LNCAP (cell line): ENCODE measurements around the gene EXOC7.

Source experiments
- TF ChIP-seq, protein P1 (sequence below): fragments of 450-650 bp; IDR thresholded peaks from 2 replicates; pipeline ENCODE4 v1.5.1; 2017; ENCODE audit warnings: mild to moderate bottlenecking

EXOC7 gene

DNA sequence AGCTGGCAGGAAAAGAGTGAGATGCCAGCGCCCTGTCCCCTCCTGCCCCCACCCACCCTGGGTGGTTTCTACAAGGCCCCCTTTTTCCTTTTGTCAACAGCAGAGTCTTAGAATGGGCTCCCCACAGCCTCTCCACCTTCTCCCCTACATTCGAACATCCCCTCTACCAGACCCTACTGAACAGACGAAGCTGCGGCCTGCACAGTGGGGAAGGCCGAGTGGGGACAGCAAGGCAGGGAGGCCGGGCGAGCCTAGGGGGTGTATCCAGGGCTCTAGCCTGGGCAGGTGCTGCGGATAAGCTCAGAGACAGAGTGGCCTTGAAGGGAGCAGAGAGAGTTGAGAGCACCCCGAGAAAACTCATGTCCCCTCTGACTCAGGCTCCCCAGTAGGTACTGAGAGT lies 17.2 kb downstream of the EXOC7 start:
- TF ChIP-seq, protein P1, sequence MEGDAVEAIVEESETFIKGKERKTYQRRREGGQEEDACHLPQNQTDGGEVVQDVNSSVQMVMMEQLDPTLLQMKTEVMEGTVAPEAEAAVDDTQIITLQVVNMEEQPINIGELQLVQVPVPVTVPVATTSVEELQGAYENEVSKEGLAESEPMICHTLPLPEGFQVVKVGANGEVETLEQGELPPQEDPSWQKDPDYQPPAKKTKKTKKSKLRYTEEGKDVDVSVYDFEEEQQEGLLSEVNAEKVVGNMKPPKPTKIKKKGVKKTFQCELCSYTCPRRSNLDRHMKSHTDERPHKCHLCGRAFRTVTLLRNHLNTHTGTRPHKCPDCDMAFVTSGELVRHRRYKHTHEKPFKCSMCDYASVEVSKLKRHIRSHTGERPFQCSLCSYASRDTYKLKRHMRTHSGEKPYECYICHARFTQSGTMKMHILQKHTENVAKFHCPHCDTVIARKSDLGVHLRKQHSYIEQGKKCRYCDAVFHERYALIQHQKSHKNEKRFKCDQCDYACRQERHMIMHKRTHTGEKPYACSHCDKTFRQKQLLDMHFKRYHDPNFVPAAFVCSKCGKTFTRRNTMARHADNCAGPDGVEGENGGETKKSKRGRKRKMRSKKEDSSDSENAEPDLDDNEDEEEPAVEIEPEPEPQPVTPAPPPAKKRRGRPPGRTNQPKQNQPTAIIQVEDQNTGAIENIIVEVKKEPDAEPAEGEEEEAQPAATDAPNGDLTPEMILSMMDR = no peak

DNA sequence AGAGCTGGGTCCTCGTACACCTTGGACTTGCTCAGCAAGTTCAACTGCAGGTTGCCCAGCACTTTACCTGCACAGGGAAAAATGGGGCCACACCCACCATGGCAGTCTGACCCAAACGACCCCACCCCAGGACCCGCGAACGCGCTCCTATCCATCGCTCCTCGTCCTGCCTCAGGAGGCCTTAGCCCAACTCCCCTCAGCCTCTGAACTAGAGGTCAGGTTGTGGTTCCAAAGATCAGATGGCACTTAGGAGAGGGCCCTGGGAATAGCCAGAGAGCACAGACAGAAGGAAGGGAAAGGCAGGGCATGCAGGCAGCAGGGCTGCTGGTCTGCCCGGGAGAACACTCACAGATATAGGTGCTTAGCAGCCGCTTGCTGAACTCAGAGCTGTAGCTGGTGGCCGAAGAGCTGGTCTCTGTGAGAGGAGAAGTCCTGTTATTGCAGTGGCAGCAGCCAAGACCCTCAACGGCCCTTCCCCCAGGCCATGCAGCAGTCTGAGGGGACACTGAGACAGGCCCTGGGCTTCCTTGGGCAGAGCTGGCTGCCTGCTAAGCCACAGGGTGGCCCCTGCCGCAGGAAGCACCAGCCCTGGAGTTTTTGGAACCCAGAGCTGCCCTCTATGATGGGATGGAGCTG lies 17.7 kb downstream of the EXOC7 start:
- TF ChIP-seq, protein P1 = no peak

DNA sequence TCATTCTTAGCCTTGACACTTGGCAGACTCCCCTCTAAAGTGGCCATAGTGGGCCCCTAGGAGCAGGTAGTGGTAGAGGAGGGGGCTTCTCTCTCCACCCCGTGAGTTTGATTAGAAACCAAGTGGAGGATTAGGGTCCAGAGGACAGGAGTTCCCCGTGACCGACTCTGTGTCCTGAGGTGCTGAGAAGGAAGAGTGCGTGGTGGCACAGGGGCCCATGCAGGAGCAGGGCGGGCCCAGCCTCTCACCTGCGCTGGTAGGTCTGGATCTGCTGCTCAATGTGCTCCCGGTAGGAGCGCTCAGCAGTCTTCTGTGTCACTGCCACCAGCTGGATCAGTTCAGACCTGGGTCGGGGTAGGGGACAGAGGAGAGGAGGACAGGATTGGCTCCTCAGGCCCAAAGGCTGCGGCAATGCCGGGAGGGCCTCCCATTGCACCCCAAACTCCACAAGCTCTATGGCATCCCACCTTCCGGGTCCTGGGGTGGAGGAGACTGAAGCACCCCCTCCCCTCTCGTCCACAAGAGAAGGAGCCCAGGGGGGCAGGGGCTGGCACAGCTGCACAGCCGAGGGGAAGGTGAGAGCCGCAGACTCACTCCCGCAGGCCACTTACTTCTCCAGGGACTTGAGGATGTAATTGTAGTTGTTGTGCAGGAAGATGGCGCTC lies 18.4 kb downstream of the EXOC7 start:
- TF ChIP-seq, protein P1 = no peak

DNA sequence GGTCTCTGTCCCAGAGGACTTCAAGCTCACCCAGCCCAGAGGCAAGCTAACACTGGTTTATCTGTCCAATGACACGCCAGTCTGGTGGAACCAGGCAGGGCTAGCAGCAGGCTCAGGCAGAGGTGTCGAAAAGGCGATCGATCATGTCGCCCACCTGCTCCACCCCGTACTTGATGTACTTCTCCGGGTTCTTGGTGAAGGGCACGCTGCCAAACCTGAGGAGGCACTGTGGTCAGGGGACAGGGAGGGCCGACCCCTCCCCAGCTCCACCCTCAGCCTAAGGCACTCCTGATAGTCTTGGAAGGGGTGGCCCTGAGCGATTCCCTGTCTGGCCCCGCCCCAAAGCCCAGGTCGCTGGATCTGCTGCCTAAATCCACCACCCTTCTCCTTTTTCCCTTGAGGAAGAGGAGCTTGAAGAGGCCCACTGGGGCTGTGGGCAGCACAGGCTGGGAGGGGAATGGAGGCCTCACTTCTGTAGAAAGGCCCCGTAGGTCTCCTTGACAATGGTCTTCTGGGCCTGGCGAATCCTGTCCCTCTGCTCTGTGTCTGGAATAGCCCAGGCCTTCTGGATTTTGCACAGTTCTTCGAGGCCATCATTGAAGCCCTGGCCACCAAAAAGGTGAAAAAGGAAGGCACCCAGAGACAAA lies 19.9 kb downstream of the EXOC7 start:
- TF ChIP-seq, protein P1 = no peak

DNA sequence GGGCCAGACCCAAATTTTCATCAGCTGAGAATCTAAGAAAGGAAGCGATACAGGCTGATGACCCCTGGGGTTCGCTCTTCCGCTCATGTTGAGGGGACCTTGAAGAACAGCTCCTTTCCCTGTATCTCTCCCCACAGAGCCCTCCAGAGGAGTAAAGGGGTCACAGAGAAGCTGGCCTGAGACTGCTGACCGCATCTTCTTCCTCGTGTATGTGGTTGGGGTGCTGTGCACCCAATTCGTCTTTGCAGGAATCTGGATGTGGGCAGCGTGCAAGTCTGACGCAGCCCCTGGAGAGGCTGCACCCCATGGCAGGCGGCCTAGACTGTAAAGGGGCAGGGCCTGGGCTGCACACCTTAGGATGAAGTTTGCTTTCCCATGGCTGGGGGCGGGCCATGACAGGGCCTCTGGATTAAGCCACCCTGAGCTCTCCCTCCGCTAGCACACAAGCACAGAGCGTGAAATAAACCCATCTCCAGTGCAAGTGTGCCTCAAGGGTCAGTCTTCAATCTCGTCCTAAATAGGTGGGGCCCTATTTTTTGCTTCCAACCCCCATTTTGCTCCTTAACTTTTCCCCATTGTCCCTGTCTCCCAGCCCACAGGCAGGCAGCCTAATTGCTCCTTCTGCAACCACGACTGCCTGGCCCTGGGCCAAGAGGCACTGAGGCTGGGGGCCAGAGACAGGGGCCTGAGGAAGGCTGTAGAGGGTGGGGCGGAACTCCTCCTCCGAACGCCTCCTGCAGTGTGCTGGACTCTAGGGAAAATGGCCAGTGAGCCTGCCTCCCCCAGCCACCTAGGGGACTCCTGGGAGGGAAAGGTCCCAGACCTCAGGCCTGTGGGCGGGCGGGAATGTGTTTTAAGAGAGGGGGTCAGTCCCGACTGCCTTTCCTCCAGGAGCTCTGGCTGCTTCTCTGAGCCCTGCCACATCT lies 21.0 kb downstream of the EXOC7 start:
- TF ChIP-seq, protein P1 = no peak

DNA sequence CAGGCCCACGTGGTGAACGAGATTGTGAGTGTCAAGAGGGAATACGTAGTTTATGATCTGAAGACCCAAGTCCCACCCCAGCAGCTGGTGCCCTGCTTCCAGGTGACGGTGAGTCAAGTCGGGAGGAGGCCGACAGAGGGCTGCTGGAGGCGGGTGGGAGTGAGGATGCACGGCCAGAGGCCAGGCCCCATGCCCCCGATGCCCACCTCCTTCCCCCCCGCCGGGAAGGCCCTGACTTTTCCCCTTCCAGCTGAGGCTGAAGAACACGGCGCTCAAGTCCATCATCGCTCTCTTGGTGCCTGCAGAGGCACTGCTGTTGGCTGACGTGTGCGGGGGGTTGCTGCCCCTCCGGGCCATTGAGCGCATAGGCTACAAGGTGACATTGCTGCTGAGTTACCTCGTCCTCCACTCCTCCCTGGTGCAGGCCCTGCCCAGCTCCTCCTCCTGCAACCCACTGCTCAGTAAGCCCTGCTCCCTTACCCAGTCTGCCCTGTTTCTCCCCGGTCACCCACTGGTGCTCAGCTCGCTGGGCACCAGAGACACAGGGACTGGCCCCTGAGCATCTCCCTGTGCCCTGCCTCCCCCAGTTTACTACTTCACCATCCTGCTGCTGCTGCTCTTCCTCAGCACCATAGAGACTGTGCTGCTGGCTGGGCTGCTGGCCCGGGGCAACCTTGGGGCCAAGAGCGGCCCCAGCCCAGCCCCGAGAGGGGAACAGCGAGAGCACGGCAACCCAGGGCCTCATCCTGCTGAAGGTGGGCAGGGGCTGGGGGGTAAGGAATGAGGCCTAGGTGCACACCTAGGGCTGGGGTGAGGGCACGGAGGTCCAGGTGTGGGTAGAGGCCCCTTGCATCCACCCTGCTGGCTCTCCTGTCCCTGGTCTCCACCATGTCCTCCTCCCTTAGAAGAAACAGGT lies 22.0 kb downstream of the EXOC7 start:
- TF ChIP-seq, protein P1 = no peak
